Immature natural killer cell (primary cell): ENCODE measurements around the gene ABI3BP. TPM values are rescaled to one million over a fixed set of nuclear protein-coding genes. Genes with fewer than 3 reads are reported as not detected.
"Not testable (repeated sequence)": the region's sequence is repeated elsewhere in the genome, so short reads cannot be mapped to it uniquely, and the experiment has no call there.

Source experiments
- DNase-seq, 3 donors: peaks; one replicate each; pipeline ENCODE4 v3.0.0; 2022; ENCODE audit warnings: mixed read lengths in 1 of 3
- H3K27ac Mint-ChIP-seq, 6 donors: one replicate each; pipeline ENCODE4 v1.8.0; 2020; ENCODE audit warnings: mixed read lengths in 6 of 6, mild to moderate bottlenecking in 5 of 6, inconsistent platforms in 4 of 6, moderate library complexity in 3 of 6
- H3K27me3 Mint-ChIP-seq, 3 donors: one replicate each; pipeline ENCODE4 v1.8.0; 2020 to 2021; ENCODE audit warnings: low read depth in 3 of 3, mild to moderate bottlenecking in 3 of 3, mixed read lengths in 3 of 3, moderate library complexity in 3 of 3, inconsistent platforms in 1 of 3
- H3K36me3 Mint-ChIP-seq, 3 donors: one replicate each; pipeline ENCODE4 v1.8.0; 2020; ENCODE audit warnings: mixed read lengths in 3 of 3, inconsistent platforms in 2 of 3, mild to moderate bottlenecking in 2 of 3
- H3K4me1 Mint-ChIP-seq, 2 donors: one replicate each; pipeline ENCODE4 v1.8.0; 2020; ENCODE audit warnings: inconsistent platforms in 2 of 2, mild to moderate bottlenecking in 2 of 2, mixed read lengths in 2 of 2, moderate library complexity in 1 of 2
- H3K4me3 Mint-ChIP-seq, 5 donors: one replicate each; pipeline ENCODE4 v1.8.0; 2020; ENCODE audit warnings: mild to moderate bottlenecking in 5 of 5, mixed read lengths in 5 of 5, inconsistent platforms in 3 of 5, moderate library complexity in 3 of 5
- H3K9me3 Mint-ChIP-seq, 6 donors: one replicate each; pipeline ENCODE4 v1.8.0; 2020; ENCODE audit warnings: mild to moderate bottlenecking in 6 of 6, mixed read lengths in 6 of 6, inconsistent platforms in 4 of 6, moderate library complexity in 3 of 6
- polyA plus RNA-seq, 3 donors: library from polyadenylated mRNA; unstranded; fragments of 300-500 nt; fragmentation: Illumina TruSeq; gene quantifications; one replicate each; pipeline ENCODE4 v1.2.3, GENCODE V29; 2021

ABI3BP gene
- polyA plus RNA-seq = not detected

- Mint-ChIP-seq H3K4me3 (no peak within 1 kb of the TSS), H3K9me3 (no peaks in the 10 kb centered on the region), H3K27ac (no peak within 1 kb of the TSS), H3K4me1 (peaks cover 0 to 1% of the 10 kb centered on the region in 2 donors), H3K27me3 (peaks cover 0 to 7% (median 5%) of the 10 kb centered on the region in 3 donors), H3K36me3 (no peaks in the 10 kb centered on the region)
- DNase-seq = no peak
Measured at GRCh38 chr3:100993309-100993708, at the start of gene ABI3BP. TSS of gene ABI3BP (minus strand) at chr3:100993421. CDS start at chr3:100993384, 37 bp downstream.

GRCh38 chr3:101039285-101039684 lies 46.1 kb upstream of the ABI3BP start:
- H3K4me3 Mint-ChIP-seq = no peak overlapping the region
- H3K27me3 Mint-ChIP-seq = peaks cover 1 to 3% (median 2%) of the 10 kb centered on the region in 3 donors
- H3K27ac Mint-ChIP-seq = no peak overlapping the region
- no peaks in the 10 kb centered on the region for H3K4me1 Mint-ChIP-seq
- DNase-seq = no peak
- H3K9me3 Mint-ChIP-seq = peaks cover 0 to 13% (median under 1%) of the 10 kb centered on the region in 6 donors
- no peaks in the 10 kb centered on the region for H3K36me3 Mint-ChIP-seq

GRCh38 chr3:101038880-101039279 lies 45.7 kb upstream of the ABI3BP start:
- H3K9me3 Mint-ChIP-seq = peaks cover 0 to 10% (median under 1%) of the 10 kb centered on the region in 6 donors
- H3K4me3 Mint-ChIP-seq = no peak overlapping the region
- H3K27me3 Mint-ChIP-seq = peaks cover 1 to 3% (median 2%) of the 10 kb centered on the region in 3 donors
- H3K27ac Mint-ChIP-seq = no peak overlapping the region
- H3K4me1 Mint-ChIP-seq = no peaks in the 10 kb centered on the region
- no peak for DNase-seq
- H3K36me3 Mint-ChIP-seq = no peaks in the 10 kb centered on the region

GRCh38 chr3:101038393-101038792 lies 45.2 kb upstream of the ABI3BP start:
- no peak overlapping the region for H3K4me3 Mint-ChIP-seq
- peaks cover 0 to 10% (median 2%) of the 10 kb centered on the region in 6 donors for H3K9me3 Mint-ChIP-seq
- H3K27me3 Mint-ChIP-seq = peaks cover 1 to 3% (median 2%) of the 10 kb centered on the region in 3 donors
- H3K36me3 Mint-ChIP-seq = no peaks in the 10 kb centered on the region
- H3K27ac Mint-ChIP-seq = no peak overlapping the region
- DNase-seq = no peak
- no peaks in the 10 kb centered on the region for H3K4me1 Mint-ChIP-seq

- H3K4me1 Mint-ChIP-seq = no peaks in the 10 kb centered on the region
- H3K9me3 Mint-ChIP-seq = peaks cover 0 to 8% (median 4%) of the 10 kb centered on the region in 6 donors
- peaks cover 1 to 3% (median 2%) of the 10 kb centered on the region in 3 donors for H3K27me3 Mint-ChIP-seq
Measured at GRCh38 chr3:101037613-101038012, 44.4 kb upstream of the ABI3BP start.

GRCh38 chr3:101036676-101037075 lies 43.5 kb upstream of the ABI3BP start:
- no peaks in the 10 kb centered on the region for H3K36me3 Mint-ChIP-seq
- H3K27ac Mint-ChIP-seq = no peak overlapping the region

More at GRCh38 chr3:101037613-101038012, 44.4 kb upstream of the ABI3BP start:
- Mint-ChIP-seq H3K4me3 (no peak overlapping the region), H3K27ac (no peak overlapping the region), H3K36me3 (no peaks in the 10 kb centered on the region)
- no peak for DNase-seq

GRCh38 chr3:101036213-101036618 lies 43.0 kb upstream of the ABI3BP start:
- H3K4me1 Mint-ChIP-seq = no peaks in the 10 kb centered on the region
- no peak overlapping the region for H3K27ac Mint-ChIP-seq
- H3K27me3 Mint-ChIP-seq = peaks cover 1 to 3% (median 2%) of the 10 kb centered on the region in 3 donors
- H3K36me3 Mint-ChIP-seq = no peaks in the 10 kb centered on the region
- H3K4me3 Mint-ChIP-seq = no peak overlapping the region
- DNase-seq = no peak
- H3K9me3 Mint-ChIP-seq = peaks cover 0 to 8% (median 3%) of the 10 kb centered on the region in 6 donors

More at GRCh38 chr3:101036676-101037075, 43.5 kb upstream of the ABI3BP start:
- Mint-ChIP-seq H3K27me3 (peaks cover 1 to 3% (median 2%) of the 10 kb centered on the region in 3 donors), H3K9me3 (peaks cover 0 to 8% (median 3%) of the 10 kb centered on the region in 6 donors), H3K4me1 (no peaks in the 10 kb centered on the region), H3K4me3 (no peak overlapping the region)
- no peak for DNase-seq

- Mint-ChIP-seq H3K27ac (no peak overlapping the region), H3K9me3 (peaks cover 0 to 10% (median 3%) of the 10 kb centered on the region in 6 donors), H3K27me3 (no peaks in the 10 kb centered on the region)
Measured at GRCh38 chr3:101027286-101027685, 34.1 kb upstream of the ABI3BP start.

GRCh38 chr3:101026881-101027280 lies 33.7 kb upstream of the ABI3BP start:
- Mint-ChIP-seq H3K4me3 (no peak overlapping the region), H3K27ac (no peak overlapping the region), H3K36me3 (no peaks in the 10 kb centered on the region), H3K4me1 (no peaks in the 10 kb centered on the region), H3K27me3 (no peaks in the 10 kb centered on the region), H3K9me3 (peaks cover 0 to 10% (median 3%) of the 10 kb centered on the region in 6 donors)
- DNase-seq = no peak

More at GRCh38 chr3:101027286-101027685, 34.1 kb upstream of the ABI3BP start:
- Mint-ChIP-seq H3K36me3 (no peaks in the 10 kb centered on the region), H3K4me3 (no peak overlapping the region), H3K4me1 (no peaks in the 10 kb centered on the region)
- DNase-seq = no peak

GRCh38 chr3:101026244-101026643 lies 33.0 kb upstream of the ABI3BP start:
- DNase-seq = no peak
- H3K4me3 Mint-ChIP-seq = no peak overlapping the region
- H3K36me3 Mint-ChIP-seq = no peaks in the 10 kb centered on the region
- H3K4me1 Mint-ChIP-seq = no peaks in the 10 kb centered on the region
- peaks cover 0 to 10% (median 3%) of the 10 kb centered on the region in 6 donors for H3K9me3 Mint-ChIP-seq
- no peak overlapping the region for H3K27ac Mint-ChIP-seq
- H3K27me3 Mint-ChIP-seq = no peaks in the 10 kb centered on the region

GRCh38 chr3:101020351-101021015 lies 27.3 kb upstream of the ABI3BP start:
- peaks cover 2% of the 10 kb centered on the region in 3 donors for H3K27me3 Mint-ChIP-seq
- H3K4me1 Mint-ChIP-seq = no peaks in the 10 kb centered on the region
- peaks cover 0 to 5% (median under 1%) of the 10 kb centered on the region in 6 donors for H3K9me3 Mint-ChIP-seq
- H3K36me3 Mint-ChIP-seq = no peaks in the 10 kb centered on the region
- no peak overlapping the region for H3K4me3 Mint-ChIP-seq
- no peak overlapping the region for H3K27ac Mint-ChIP-seq
- DNase-seq = no peak

GRCh38 chr3:101017017-101017416 lies 23.8 kb upstream of the ABI3BP start:
- H3K27ac Mint-ChIP-seq = no peak overlapping the region
- H3K4me1 Mint-ChIP-seq = no peaks in the 10 kb centered on the region
- H3K9me3 Mint-ChIP-seq = peaks cover 2 to 11% (median 6%) of the 10 kb centered on the region in 6 donors
- H3K4me3 Mint-ChIP-seq = no peak overlapping the region
- no peak for DNase-seq
- no peaks in the 10 kb centered on the region for H3K36me3 Mint-ChIP-seq
- H3K27me3 Mint-ChIP-seq = peaks cover 2% of the 10 kb centered on the region in 3 donors

GRCh38 chr3:101012312-101012711 lies 19.1 kb upstream of the ABI3BP start:
- not testable (repeated sequence) for H3K36me3 Mint-ChIP-seq, H3K4me3 Mint-ChIP-seq, H3K27me3 Mint-ChIP-seq, DNase-seq, H3K4me1 Mint-ChIP-seq, H3K27ac Mint-ChIP-seq
- peaks cover 7 to 37% (median 16%) of the 10 kb centered on the region in 6 donors for H3K9me3 Mint-ChIP-seq

- Mint-ChIP-seq H3K27ac (no peak overlapping the region), H3K4me1 (no peaks in the 10 kb centered on the region), H3K36me3 (no peaks in the 10 kb centered on the region), H3K27me3 (peaks cover 0 to 4% (median 0%) of the 10 kb centered on the region in 3 donors), H3K4me3 (no peak overlapping the region), H3K9me3 (peaks cover 7 to 37% (median 17%) of the 10 kb centered on the region in 6 donors)
- no peak for DNase-seq
Measured at GRCh38 chr3:101011136-101011535, 17.9 kb upstream of the ABI3BP start.
